GM21619 (cell line): Measurements from ENCODE around the gene ZRANB3.
A peak's percentile ranks its signal among the peaks of the same experiment; 100 is the strongest.
"Not testable (repeated sequence)": the region's sequence is repeated elsewhere in the genome, so short reads cannot be mapped to it uniquely, and the experiment has no call there.

Source experiments
- ATAC-seq: cut with Tn5 transposase; IDR thresholded peaks from one replicate; pipeline ENCODE4 v1.9.1; 2021; ENCODE audit not compliant: unreplicated experiment

Gene ZRANB3

DNA sequence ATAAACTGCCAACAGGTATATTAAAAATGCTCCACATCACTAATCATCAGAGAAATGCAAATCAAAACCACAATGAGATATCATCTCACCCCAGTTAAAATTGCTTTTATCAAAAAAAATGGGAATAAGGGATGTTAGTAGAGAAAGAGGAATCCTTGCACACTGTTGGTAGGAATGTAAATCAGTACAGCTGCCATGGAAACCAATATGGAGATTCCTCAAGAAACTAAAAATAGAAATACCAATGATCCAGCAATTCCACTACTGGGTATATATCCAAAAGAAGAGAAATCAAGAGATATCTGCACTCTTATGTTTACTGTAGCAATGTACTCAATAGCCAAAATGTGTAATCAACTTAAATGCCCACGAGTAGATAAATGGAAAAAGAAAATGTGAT is 40.6 kb downstream of the ZRANB3 start:
- ATAC-seq = no peak

DNA sequence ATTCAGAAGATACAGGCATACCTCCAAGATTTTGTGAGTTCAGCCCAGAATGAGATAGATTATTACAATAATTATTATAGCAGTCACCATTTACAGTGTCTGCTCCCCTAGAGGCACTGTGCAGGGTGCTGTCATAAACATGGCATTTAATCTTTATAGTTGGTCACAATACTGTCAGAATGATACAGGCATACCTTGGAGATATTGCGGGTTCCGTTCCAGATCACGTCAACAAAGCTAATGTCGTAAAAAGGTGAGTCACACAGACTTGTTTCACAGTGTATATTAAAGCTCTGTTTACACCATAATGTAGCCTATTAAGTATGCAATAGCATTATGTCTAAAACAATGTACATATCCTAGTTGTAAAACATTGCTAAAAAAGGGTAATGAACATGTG is 45.6 kb downstream of the ZRANB3 start:
- ATAC-seq = no peak

- ATAC-seq = no peak
These were observed 55.9 kb downstream of the ZRANB3 start for GRCh38 chr2:135475128-135475527.

DNA sequence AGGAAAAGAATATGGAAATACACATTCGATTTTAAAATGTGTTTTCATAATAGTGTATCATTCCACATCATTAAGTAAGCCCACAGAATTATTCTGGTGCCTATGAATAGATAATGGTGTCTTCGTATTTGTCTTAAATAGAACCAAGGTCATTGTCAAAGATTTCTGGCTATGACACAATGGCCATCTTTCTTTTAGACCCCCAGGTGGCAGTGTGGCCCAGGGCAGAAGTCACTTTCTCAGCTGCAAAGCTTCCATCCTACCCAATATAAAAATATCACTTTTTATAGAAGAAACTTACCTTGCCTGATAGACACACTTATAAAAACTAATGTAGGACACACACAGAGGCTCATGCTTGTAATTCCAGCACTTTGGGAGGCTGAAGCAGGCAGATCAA is 57.5 kb downstream of the ZRANB3 start:
- ATAC-seq = peak; percentile 42

DNA sequence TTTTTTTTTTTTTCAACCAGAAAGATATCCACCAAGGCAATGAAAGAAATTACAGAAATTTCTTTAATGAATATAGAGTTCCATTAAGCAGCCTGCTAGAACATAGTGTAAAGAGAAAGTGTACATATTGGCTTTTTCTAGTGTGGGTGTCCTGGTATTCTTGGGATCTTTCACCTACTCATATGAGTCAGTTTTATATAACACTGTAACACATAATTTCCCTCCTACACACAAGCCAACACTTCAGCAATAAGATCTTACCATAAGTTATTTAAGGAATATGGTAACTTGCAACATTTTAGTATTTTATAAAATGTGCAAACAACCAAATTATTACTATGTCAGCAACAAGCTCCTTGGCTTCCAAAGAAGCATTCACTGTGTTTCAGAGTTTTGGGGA is 59.9 kb downstream of the ZRANB3 start:
- no peak for ATAC-seq

DNA sequence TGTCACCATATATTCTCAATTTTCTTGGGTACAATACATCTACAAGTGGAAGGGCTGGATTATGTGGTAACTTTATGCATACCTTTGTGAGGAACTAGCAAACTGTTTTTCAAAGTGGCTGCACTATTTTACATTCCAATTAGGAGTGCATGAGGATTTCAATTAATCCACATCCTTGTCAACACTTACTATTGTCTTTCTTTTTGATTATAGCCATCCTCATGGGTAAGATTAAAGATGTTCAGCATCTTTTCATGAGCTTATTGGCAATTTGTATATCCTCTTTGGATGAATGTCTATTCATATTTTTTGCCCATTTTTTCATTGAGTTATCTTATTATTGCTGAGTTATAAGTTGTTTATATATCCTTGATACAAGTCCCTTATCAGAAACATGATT is 73.7 kb downstream of the ZRANB3 start:
- ATAC-seq = no peak

- ATAC-seq = no peak
These were observed 74.2 kb downstream of the ZRANB3 start for GRCh38 chr2:135456835-135457234.

DNA sequence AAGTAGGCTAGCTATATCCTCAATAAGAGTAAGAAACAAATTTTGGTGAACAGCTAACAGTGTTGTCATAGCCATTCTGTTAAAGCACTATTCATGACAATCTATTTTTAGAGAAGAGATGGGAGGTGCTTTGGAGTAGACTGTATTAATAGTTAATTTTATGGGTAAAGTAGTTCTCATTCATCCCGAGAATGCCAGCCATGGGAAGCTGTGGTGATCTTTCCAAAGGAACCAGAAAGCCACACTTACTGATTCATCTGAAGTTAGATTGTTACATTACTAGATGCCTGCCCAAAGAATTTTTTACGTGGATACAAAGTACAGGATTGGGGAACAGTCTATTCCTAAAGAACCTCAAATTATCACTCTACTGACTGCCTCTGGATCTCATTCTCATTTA is 74.6 kb downstream of the ZRANB3 start:
- no peak for ATAC-seq

DNA sequence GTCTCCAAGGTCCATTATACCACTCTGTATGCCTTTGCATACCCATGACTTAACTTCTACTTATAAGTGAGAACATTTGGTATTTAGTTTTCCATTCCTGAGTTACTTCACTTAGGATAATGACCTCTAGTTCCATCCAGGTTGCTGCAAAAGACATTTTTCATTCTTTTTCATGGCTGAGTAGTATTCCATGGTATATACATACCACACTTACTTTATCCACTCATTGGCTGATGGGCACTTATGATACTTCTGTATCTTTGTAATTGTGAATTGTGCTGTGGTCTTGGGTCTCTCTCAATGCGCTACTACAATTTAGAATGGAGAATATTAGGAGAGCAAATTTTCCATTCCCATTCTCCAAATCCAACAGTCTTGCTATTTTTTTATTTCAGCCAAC is 76.4 kb downstream of the ZRANB3 start:
- ATAC-seq = no peak

- not testable (repeated sequence) for ATAC-seq
These were observed 78.0 kb downstream of the ZRANB3 start for GRCh38 chr2:135453027-135453426.

DNA sequence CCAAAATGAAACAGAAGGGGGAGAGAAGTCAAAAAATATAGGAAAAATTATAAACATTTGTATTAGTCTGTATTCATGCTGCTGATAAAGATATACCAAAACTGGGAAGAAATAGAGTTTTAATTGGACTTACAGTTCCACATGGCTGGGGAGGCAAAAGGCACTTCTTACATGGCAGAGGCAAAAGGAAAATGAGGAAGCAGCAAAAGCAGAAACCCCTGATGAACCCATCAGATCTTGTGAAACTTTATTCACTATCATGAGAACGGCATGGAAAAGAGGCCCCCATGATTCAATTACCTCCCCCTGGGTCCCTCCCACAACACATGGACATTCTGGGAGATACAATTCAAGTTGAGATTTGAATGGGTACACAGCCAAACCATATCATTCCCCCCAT is 79.1 kb downstream of the ZRANB3 start:
- ATAC-seq = no peak

- not testable (repeated sequence) for ATAC-seq
These were observed 88.0 kb downstream of the ZRANB3 start for GRCh38 chr2:135443013-135443412.

DNA sequence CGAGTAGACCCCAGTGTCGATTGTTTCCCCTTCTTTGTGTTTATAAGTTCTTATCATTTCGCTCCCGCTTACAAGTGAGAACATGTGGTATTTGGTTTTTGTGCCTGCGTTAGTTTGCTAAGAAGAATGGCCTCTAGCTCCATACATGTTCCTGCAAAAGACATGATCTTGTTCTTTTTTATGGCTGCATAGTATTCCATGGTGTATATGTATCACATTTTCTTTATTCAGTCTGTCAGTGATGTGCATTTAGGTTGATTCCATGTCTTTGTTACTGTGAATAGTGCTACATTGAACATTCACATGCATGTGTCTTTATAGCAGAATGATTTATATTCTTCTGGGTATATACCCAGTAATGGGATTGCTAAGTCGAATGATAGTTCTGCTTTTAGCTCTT is 95.9 kb downstream of the ZRANB3 start:
- ATAC-seq = not testable (repeated sequence)

DNA sequence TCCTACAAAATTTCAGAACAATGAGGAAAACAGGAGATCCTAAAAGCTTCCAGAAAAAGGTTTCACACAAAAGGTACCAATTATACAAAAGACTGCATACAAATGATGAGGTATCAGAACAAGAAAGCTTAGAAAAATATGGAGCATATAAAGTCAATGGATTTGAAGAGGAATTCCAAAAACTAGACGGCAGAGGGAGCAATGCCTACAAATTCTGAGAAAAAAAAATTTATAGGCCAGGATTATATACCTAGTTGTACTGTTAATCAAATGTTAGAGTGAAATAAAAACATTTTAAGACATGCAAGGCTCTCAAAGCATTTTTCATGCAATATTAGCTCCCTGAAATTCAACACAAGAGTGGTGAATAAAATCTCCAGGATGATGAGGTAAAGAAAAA is 106.2 kb downstream of the ZRANB3 start:
- ATAC-seq = no peak

- ATAC-seq = no peak
These were observed 108.1 kb downstream of the ZRANB3 start for GRCh38 chr2:135422898-135423297.

GRCh38 chr2:135411646-135412045 is 119.4 kb downstream of the ZRANB3 start:
- no peak for ATAC-seq

GRCh38 chr2:135409436-135409835 is 121.6 kb downstream of the ZRANB3 start:
- no peak for ATAC-seq

DNA sequence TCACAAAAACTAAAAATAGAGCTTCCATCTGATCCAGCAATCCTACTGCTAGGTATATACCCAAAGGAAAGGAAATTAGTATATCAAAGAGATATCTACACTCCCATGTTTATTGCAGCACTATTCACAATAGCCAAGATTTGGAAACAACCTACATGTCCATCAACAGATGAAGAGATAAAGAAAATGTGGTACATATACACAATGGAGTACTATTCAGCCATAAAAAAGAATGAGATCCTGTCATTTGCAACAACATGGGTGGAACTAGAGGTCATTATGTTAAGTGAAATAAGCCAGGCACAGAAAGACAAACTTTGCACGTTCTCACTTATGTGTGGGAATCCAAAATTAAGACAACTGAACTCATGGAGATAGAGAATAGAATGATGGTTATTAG is 134.8 kb downstream of the ZRANB3 start:
- ATAC-seq = not testable (repeated sequence)

GRCh38 chr2:135386993-135387392 is 144.0 kb downstream of the ZRANB3 start:
- ATAC-seq = no peak

- no peak for ATAC-seq
These were observed 152.4 kb downstream of the ZRANB3 start for GRCh38 chr2:135378591-135378990.

- no peak for ATAC-seq
These were observed 157.3 kb downstream of the ZRANB3 start for GRCh38 chr2:135373702-135374101.

DNA sequence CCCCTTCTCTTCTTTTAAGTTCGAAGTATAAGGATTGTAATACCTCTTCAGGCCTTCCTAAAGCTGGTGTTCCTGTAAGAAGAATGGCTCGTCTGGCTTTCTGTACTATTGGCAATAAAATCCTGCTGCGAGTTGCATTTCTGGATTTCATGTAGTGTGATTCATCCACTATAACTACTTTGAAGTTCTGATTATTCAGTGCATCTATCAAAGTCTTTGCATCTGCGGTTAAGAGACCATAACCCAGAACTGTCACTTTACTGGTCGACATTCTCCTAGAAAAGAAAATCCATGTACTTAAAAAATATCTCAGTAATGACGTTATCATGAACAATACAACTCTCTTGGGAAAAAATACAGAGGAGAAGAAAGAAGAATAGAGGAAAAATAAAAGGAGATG is 181.1 kb downstream of the ZRANB3 start:
- no peak for ATAC-seq

DNA sequence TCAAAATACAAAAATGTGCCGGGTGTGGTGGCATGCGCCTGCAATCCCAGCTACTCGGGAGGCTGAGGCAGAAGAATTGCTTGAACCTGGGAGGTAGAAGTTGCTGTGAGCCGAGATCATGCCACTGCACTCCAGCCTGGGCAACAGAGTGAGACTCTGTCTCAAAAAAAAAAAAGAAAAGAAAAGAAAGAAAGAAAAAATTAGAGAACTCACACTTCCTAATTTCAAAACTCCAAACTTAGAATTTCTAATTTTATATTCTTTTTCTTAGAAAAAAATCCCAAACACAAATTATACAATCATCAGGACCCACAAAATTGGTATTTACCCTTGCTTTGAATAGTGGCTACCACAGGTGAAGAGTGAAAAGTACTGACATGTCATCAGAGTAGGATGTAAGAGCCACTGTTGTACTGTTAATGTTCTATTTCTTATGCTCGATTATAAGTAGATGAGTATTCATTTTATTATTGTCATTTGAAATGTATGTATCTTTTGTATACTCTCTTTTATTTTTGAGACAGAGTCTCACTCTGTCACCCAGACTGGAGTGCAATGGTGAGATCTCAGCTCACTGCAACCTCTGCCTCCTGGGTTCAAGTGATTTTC is 182.8 kb downstream of the ZRANB3 start:
- ATAC-seq = not testable (repeated sequence)

GRCh38 chr2:135337071-135337470 is 193.9 kb downstream of the ZRANB3 start:
- ATAC-seq = no peak
